HepG2 (cell line): ENCODE results near the gene PLCG2. TPM values are rescaled to one million over a fixed set of nuclear protein-coding genes. Genes with fewer than 3 reads are reported as not detected.

Experiments
- DNMT3B ChIP-seq: conservative IDR thresholded peaks from 2 replicates; pipeline ENCODE4 v1.6.1; 2016; ENCODE audit warnings: missing biosample characterization, control low read depth
- FOXK2 ChIP-seq: fragments of 450-650 bp; IDR thresholded peaks from 2 replicates; pipeline ENCODE4 v1.6.1; 2016
- IRF1 ChIP-seq: sonication (generic); formaldehyde crosslinking; IDR thresholded peaks from 2 replicates; pipeline ENCODE4 v1.4.0; 2020; ENCODE audit warnings: low read depth, mild to moderate bottlenecking, missing genetic modification reagents
- MBNL3 ChIP-seq: fragments of 250-450 bp; sonication (Bioruptor Pico); conservative IDR thresholded peaks from 2 replicates; pipeline ENCODE4 v1.8.0; 2022; ENCODE audit warnings: mild to moderate bottlenecking, inconsistent platforms
- MIER3 ChIP-seq: IDR thresholded peaks from 2 replicates; pipeline ENCODE4 v1.6.1; 2016; ENCODE audit warnings: missing compliant biosample characterization, borderline replicate concordance
- NFKBIZ ChIP-seq: IDR thresholded peaks from 2 replicates; pipeline ENCODE4 v1.6.1; 2018; ENCODE audit warnings: missing genetic modification reagents, missing compliant biosample characterization
- NONO ChIP-seq, 2 experiments: fragments of 450-650 bp in 1 of 2; sonication (generic) in 1 of 2; formaldehyde crosslinking in 1 of 2; IDR thresholded peaks in 1 of 2; conservative IDR thresholded peaks in 1 of 2; 2 replicates each; pipeline versions ENCODE4 v1.6.1 to v1.8.0; 2017 to 2022; ENCODE audit warnings: mild to moderate bottlenecking in 1 of 2, missing genetic modification reagents in 1 of 2, moderate library complexity in 1 of 2
- NR3C1 ChIP-seq: sonication (generic); formaldehyde crosslinking; IDR thresholded peaks from 2 replicates; pipeline ENCODE4 v1.4.0; 2020; ENCODE audit warnings: missing genetic modification reagents
- NRL ChIP-seq: sonication (generic); formaldehyde crosslinking; IDR thresholded peaks from 2 replicates; pipeline ENCODE4 v1.5.0; 2020; ENCODE audit warnings: missing genetic modification reagents, mild to moderate bottlenecking, moderate library complexity, borderline replicate concordance
- PHF8 ChIP-seq: sonication (generic); formaldehyde crosslinking; IDR thresholded peaks from 2 replicates; pipeline ENCODE4 v1.5.0; 2020; ENCODE audit warnings: missing genetic modification reagents
- REST ChIP-seq, 2 experiments: IDR thresholded peaks; 2 replicates each; pipeline ENCODE4 v1.6.1; 2011 to 2012; ENCODE audit warnings: low read length in 2 of 2, borderline replicate concordance in 1 of 2, low read depth in 1 of 2, mild to moderate bottlenecking in 1 of 2, moderate library complexity in 1 of 2
- TBL1XR1 ChIP-seq: fragments of 150-350 bp; IDR thresholded peaks from 2 replicates; pipeline ENCODE4 v1.6.1; 2014; ENCODE audit warnings: borderline replicate concordance, low read length; ENCODE audit not compliant: partially characterized antibody
- ZFY ChIP-seq: sonication (generic); formaldehyde crosslinking; IDR thresholded peaks from 2 replicates; pipeline ENCODE4 v1.4.0; 2020; ENCODE audit warnings: missing genetic modification reagents
- ZNF10 ChIP-seq: sonication (generic); formaldehyde crosslinking; IDR thresholded peaks from 2 replicates; pipeline ENCODE4 v1.4.0; 2020; ENCODE audit warnings: mild to moderate bottlenecking, low read depth, missing genetic modification reagents, borderline replicate concordance
- ZNF251 ChIP-seq: sonication (generic); formaldehyde crosslinking; IDR thresholded peaks from 2 replicates; pipeline ENCODE4 v1.9.0; 2021; ENCODE audit warnings: mild to moderate bottlenecking, missing genetic modification reagents
- ZNF264 ChIP-seq: sonication (generic); formaldehyde crosslinking; IDR thresholded peaks from 2 replicates; pipeline ENCODE4 v1.4.0; 2020; ENCODE audit warnings: missing genetic modification reagents
- ZNF329 ChIP-seq: sonication (generic); formaldehyde crosslinking; IDR thresholded peaks from 2 replicates; pipeline ENCODE4 v1.9.0; 2021; ENCODE audit warnings: low read depth, mild to moderate bottlenecking, missing genetic modification reagents
- ZNF570 ChIP-seq: sonication (generic); formaldehyde crosslinking; IDR thresholded peaks from 2 replicates; pipeline ENCODE4 v1.4.0; 2020; ENCODE audit warnings: mild to moderate bottlenecking, missing genetic modification reagents, borderline replicate concordance
- ZNF670 ChIP-seq: sonication (generic); formaldehyde crosslinking; IDR thresholded peaks from 2 replicates; pipeline ENCODE4 v1.8.0; 2022; ENCODE audit warnings: mild to moderate bottlenecking, missing genetic modification reagents, borderline replicate concordance
- ZSCAN20 ChIP-seq: sonication (generic); formaldehyde crosslinking; IDR thresholded peaks from 2 replicates; pipeline ENCODE4 v1.4.0; 2020; ENCODE audit warnings: missing genetic modification reagents, mild to moderate bottlenecking, borderline replicate concordance
- polyA plus RNA-seq, 8 experiments: library from polyadenylated mRNA; depleted of rRNA in 3 of 8; stranded (reverse) in 7 of 8; unstranded in 1 of 8; fragments of >200 nt; fragmentation: Illumina TruSeq in 4 of 8; extraction: Trizol in 4 of 8; gene quantifications; 2 replicates each; pipeline versions ENCODE4 v1.2.1 to v1.2.3, GENCODE V29; 2011 to 2016; ENCODE audit warnings: low read depth in 4 of 8, missing spikeins in 1 of 8, mixed read lengths in 1 of 8; ENCODE audit not compliant: insufficient read depth in 1 of 8
- total RNA-seq, 5 experiments: library from RNA; depleted of rRNA; stranded (reverse); fragments of >200 nt; fragmentation: Illumina TruSeq; extraction: Trizol; gene quantifications; 2 replicates each; pipeline ENCODE4 v1.2.3, GENCODE V29; 2016; ENCODE audit warnings: low read depth in 1 of 5

The PLCG2 gene
- total and polyA plus RNA-seq, 2 of the 13 experiments (the other 11 are each of a cell fraction or from before 2014, with no cell fraction given) = 0.13 to 0.18 TPM

GRCh38 chr16:81767987-81768592, 11.0 kb upstream of the PLCG2 start (continued):
- TF ChIP-seq DNMT3B (CRISPR knock-in tag) (no peak; the same call in 1 of the 2 replicates), ZNF329 (CRISPR knock-in tag) (no peak), ZNF251 (CRISPR knock-in tag) (no peak), MIER3 (CRISPR knock-in tag) (peak; percentile 96; the same call in 1 of the 2 replicates), ZFY (no peak), MBNL3 (CRISPR knock-in tag) (no peak), NR3C1 (CRISPR knock-in tag) (no peak), ZNF570 (no peak), ZNF264 (CRISPR knock-in tag) (peak; percentile 86), NFKBIZ (peak; percentile 61; the same call in 1 of the 2 replicates), REST (IDR thresholded peaks at IDR 0.05; ENCODE audit: borderline replicate concordance in 1 of 2, low read depth in 1 of 2, low read length in 2 of 2) (no peak), ZNF670 (CRISPR knock-in tag) (peak; percentile 86), TBL1XR1 (no peak), FOXK2 (peak; percentile 57; the same call in 1 of the 2 replicates), NONO (IDR thresholded peaks at IDR 0.05) (no peak), NONO (CRISPR knock-in tag; conservative IDR thresholded peaks at IDR 0.05) (no peak), ZSCAN20 (no peak), ZNF10 (CRISPR knock-in tag) (no peak), IRF1 (CRISPR knock-in tag) (no peak), PHF8 (CRISPR knock-in tag) (0 out of 2 replicates have a peak, but pooled peaks have one; percentile 19), NRL (CRISPR knock-in tag) (no peak)
